NCI-H187 treated with DMSO at 0.1 percent for 48 hours (cell line): ENCODE measurements around the gene CYYR1.

Experiments used
- DNase-seq: peaks from one replicate; lab custom pipeline; 2025; lab: John Stamatoyannopoulos, UW

CYYR1 gene

GRCh38 chr21:26553898-26554297, 19.2 kb downstream of the CYYR1 start:
- no peak for DNase-seq

GRCh38 chr21:26550326-26550725, 22.8 kb downstream of the CYYR1 start:
- DNase-seq: no peak

- DNase-seq: no peak
Measured at GRCh38 chr21:26546446-26547097, 26.5 kb downstream of the CYYR1 start.

GRCh38 chr21:26544201-26544775, 28.8 kb downstream of the CYYR1 start:
- DNase-seq: no peak

- no peak for DNase-seq
Measured at GRCh38 chr21:26540651-26541050, 32.4 kb downstream of the CYYR1 start.

- no peak for DNase-seq
Measured at GRCh38 chr21:26539566-26539965, 33.5 kb downstream of the CYYR1 start.

GRCh38 chr21:26534517-26534916, 38.6 kb downstream of the CYYR1 start:
- DNase-seq: no peak

- no peak for DNase-seq
Measured at GRCh38 chr21:26532208-26532607, 40.9 kb downstream of the CYYR1 start.

- DNase-seq: no peak
Measured at GRCh38 chr21:26529526-26529925, 43.6 kb downstream of the CYYR1 start.

GRCh38 chr21:26528882-26529281, 44.2 kb downstream of the CYYR1 start:
- no peak for DNase-seq

GRCh38 chr21:26522704-26523103, 50.4 kb downstream of the CYYR1 start:
- no peak for DNase-seq

- no peak for DNase-seq
Measured at GRCh38 chr21:26519142-26519541, 53.9 kb downstream of the CYYR1 start.

- DNase-seq: no peak
Measured at GRCh38 chr21:26515257-26515656, 57.8 kb downstream of the CYYR1 start.

- no peak for DNase-seq
Measured at GRCh38 chr21:26513212-26513611, 59.9 kb downstream of the CYYR1 start.

GRCh38 chr21:26512664-26513063, 60.4 kb downstream of the CYYR1 start:
- no peak for DNase-seq

GRCh38 chr21:26508903-26509302, 64.2 kb downstream of the CYYR1 start:
- no peak for DNase-seq

GRCh38 chr21:26506956-26507355, 66.1 kb downstream of the CYYR1 start:
- no peak for DNase-seq

- no peak for DNase-seq
Measured at GRCh38 chr21:26505211-26505610, 67.9 kb downstream of the CYYR1 start.

GRCh38 chr21:26503414-26503813, 69.7 kb downstream of the CYYR1 start:
- no peak for DNase-seq

GRCh38 chr21:26501495-26502021, 71.5 kb downstream of the CYYR1 start:
- no peak for DNase-seq

- DNase-seq: no peak
Measured at GRCh38 chr21:26499495-26499894, 73.6 kb downstream of the CYYR1 start.

- DNase-seq: no peak
Measured at GRCh38 chr21:26495283-26495849, 77.7 kb downstream of the CYYR1 start.

GRCh38 chr21:26491663-26492062, 81.4 kb downstream of the CYYR1 start:
- DNase-seq: no peak

GRCh38 chr21:26490771-26491170, 82.3 kb downstream of the CYYR1 start:
- DNase-seq: no peak
